NCI-H1694 treated with DMSO at 0.1 percent for 48 hours (cell line): ENCODE results near the gene MYL12B.

Source experiments
- DNase-seq: peaks from one replicate; lab custom pipeline; 2025; lab: John Stamatoyannopoulos, UW

The MYL12B gene

GRCh38 chr18:3235846-3236245 lies 26.1 kb upstream of the MYL12B start:
- no peak for DNase-seq

GRCh38 chr18:3236470-3236869 lies 25.5 kb upstream of the MYL12B start:
- DNase-seq: no peak

- no peak for DNase-seq
Observed at GRCh38 chr18:3238742-3239141, 23.2 kb upstream of the MYL12B start.

GRCh38 chr18:3245185-3245564 lies 16.8 kb upstream of the MYL12B start:
- DNase-seq: no peak

- peak; percentile 67 for DNase-seq
Observed at GRCh38 chr18:3245853-3246634, 15.9 kb upstream of the MYL12B start.

GRCh38 chr18:3246635-3247239 lies 15.2 kb upstream of the MYL12B start:
- no peak for DNase-seq

- peak; percentile 82 for DNase-seq
Observed at GRCh38 chr18:3247240-3248061, 14.5 kb upstream of the MYL12B start, which contains the start of gene MYL12A. MYL12A (plus strand) TSS chr18:3247801; CDS start chr18:3253248, 5,447 bp downstream.

GRCh38 chr18:3248062-3248657 lies 13.8 kb upstream of the MYL12B start:
- no peak for DNase-seq

- no peak for DNase-seq
Observed at GRCh38 chr18:3248658-3249359, 13.1 kb upstream of the MYL12B start.

- DNase-seq: no peak
Observed at GRCh38 chr18:3250237-3251107, 11.5 kb upstream of the MYL12B start.

GRCh38 chr18:3251249-3251962 lies 10.5 kb upstream of the MYL12B start:
- no peak for DNase-seq

- no peak for DNase-seq
Observed at GRCh38 chr18:3251963-3252277, 10.0 kb upstream of the MYL12B start.

GRCh38 chr18:3252843-3253242 lies 9.1 kb upstream of the MYL12B start:
- no peak for DNase-seq

- DNase-seq: no peak
Observed at GRCh38 chr18:3254725-3255124, 7.2 kb upstream of the MYL12B start.

- no peak for DNase-seq
Observed at GRCh38 chr18:3255611-3256165, 6.2 kb upstream of the MYL12B start.

GRCh38 chr18:3256693-3257626 lies 5.0 kb upstream of the MYL12B start:
- no peak for DNase-seq

- no peak for DNase-seq
Observed at GRCh38 chr18:3257627-3258120, 4.3 kb upstream of the MYL12B start.

GRCh38 chr18:3260995-3261372 lies 949 bp upstream of the MYL12B start:
- DNase-seq: no peak
